Urinary bladder (tissue), 4 donors: ENCODE results near the gene NUMB. TPM values are rescaled to one million over a fixed set of nuclear protein-coding genes. Genes with fewer than 3 reads are reported as not detected.
"Not testable (repeated sequence)": the region's sequence is repeated elsewhere in the genome, so short reads cannot be mapped to it uniquely, and the experiment has no call there.

Experiments used
- DNase-seq: peaks from one replicate; pipeline ENCODE4 v3.0.0-alpha.2; 2015; ENCODE audit errors: extremely low spot score
- H3K27ac ChIP-seq: one replicate; pipeline ENCODE4 v1.5.1; 2013; ENCODE audit warnings: low read depth, mild to moderate bottlenecking, moderate library complexity
- H3K36me3 ChIP-seq: one replicate; pipeline ENCODE4 v1.6.1; 2013; ENCODE audit warnings: mild to moderate bottlenecking, moderate library complexity; ENCODE audit not compliant: insufficient read depth
- H3K4me1 ChIP-seq: one replicate; pipeline ENCODE4 v1.6.1; 2013; ENCODE audit warnings: mild to moderate bottlenecking, moderate library complexity; ENCODE audit not compliant: insufficient read depth
- H3K4me3 ChIP-seq: one replicate; pipeline ENCODE4 v1.5.1; 2013; ENCODE audit warnings: low read depth, low read length
- WGBS: extraction: QIAGEN DNeasy Blood & Tissue Kit; methylation state at CpG from one replicate; pipeline ENCODE4 v1.1.7; 2013; 5-methylcytosine and 5-hydroxymethylcytosine counted together
- polyA plus RNA-seq: library from polyadenylated mRNA; stranded (reverse); fragments of 200-250 nt; gene quantifications from one replicate; pipeline ENCODE4 v1.2.3, GENCODE V29; 2013
- total RNA-seq: library from RNA; depleted of rRNA; stranded (reverse); fragments of >200 nt; gene quantifications from one replicate; pipeline ENCODE4 v1.2.3, GENCODE V29; 2014
- donor health status: healthy with polysubstance abuse.
- donor health status: healthy.

Gene NUMB
- total and polyA plus RNA-seq, 2 donors = 52.3 to 57.9 TPM

- H3K4me1 ChIP-seq, DNase-seq, H3K27ac ChIP-seq, H3K36me3 ChIP-seq, H3K4me3 ChIP-seq: not testable (repeated sequence)
- 95% methylated on average over 6 of the region's 6 CpGs for WGBS
These were observed 35.3 kb downstream of the NUMB start for GRCh38 chr14:73423092-73423491.

- H3K4me1 ChIP-seq = no peaks in the 10 kb centered on the region
- DNase-seq = no peak
- H3K36me3 ChIP-seq = no peaks in the 10 kb centered on the region
- no peak overlapping the region for H3K27ac ChIP-seq
- 63% methylated on average over 4 of the region's 4 CpGs for WGBS
- no peak overlapping the region for H3K4me3 ChIP-seq
These were observed 35.8 kb downstream of the NUMB start for GRCh38 chr14:73422515-73422914.

- H3K4me1 ChIP-seq = no peaks in the 10 kb centered on the region
- DNase-seq = no peak
- no peak overlapping the region for H3K27ac ChIP-seq
- no peak overlapping the region for H3K4me3 ChIP-seq
- 97% methylated on average over 3 of the region's 3 CpGs for WGBS
- no peaks in the 10 kb centered on the region for H3K36me3 ChIP-seq
These were observed 40.1 kb downstream of the NUMB start for GRCh38 chr14:73418227-73418626.

GRCh38 chr14:73406248-73406647 lies 52.1 kb downstream of the NUMB start:
- H3K36me3 ChIP-seq, H3K27ac ChIP-seq, DNase-seq, H3K4me1 ChIP-seq, H3K4me3 ChIP-seq: not testable (repeated sequence)
- 98% methylated on average over 2 of the region's 3 CpGs for whole genome bisulfite sequencing

GRCh38 chr14:73403181-73403752 lies 55.1 kb downstream of the NUMB start:
- no peaks in the 10 kb centered on the region for H3K4me1 ChIP-seq
- WGBS = 93% methylated on average over 4 of the region's 4 CpGs

GRCh38 chr14:73402579-73402978 lies 55.8 kb downstream of the NUMB start:
- no peak overlapping the region for H3K27ac ChIP-seq
- WGBS = 68% methylated on average over 2 of the region's 2 CpGs
- peaks cover 3% of the 10 kb centered on the region for H3K36me3 ChIP-seq
- no peak for DNase-seq
- H3K4me3 ChIP-seq = no peak overlapping the region
- no peaks in the 10 kb centered on the region for H3K4me1 ChIP-seq

More at GRCh38 chr14:73403181-73403752, 55.1 kb downstream of the NUMB start:
- Histone ChIP-seq H3K36me3 (peaks cover 3% of the 10 kb centered on the region), H3K4me3 (no peak overlapping the region), H3K27ac (no peak overlapping the region)
- no peak for DNase-seq

- no peaks in the 10 kb centered on the region for H3K4me1 ChIP-seq
- no peak overlapping the region for H3K27ac ChIP-seq
- DNase-seq = no peak
- H3K4me3 ChIP-seq = no peak overlapping the region
- WGBS = 32% methylated on average over 3 of the region's 3 CpGs
- peaks cover 5% of the 10 kb centered on the region for H3K36me3 ChIP-seq
These were observed 60.5 kb downstream of the NUMB start for GRCh38 chr14:73397810-73398209.

GRCh38 chr14:73394317-73394716 lies 64.0 kb downstream of the NUMB start:
- WGBS = 92% methylated on average over 1 of the region's 1 CpG
- H3K36me3 ChIP-seq = peaks cover 3% of the 10 kb centered on the region
- no peak for DNase-seq

GRCh38 chr14:73393375-73393774 lies 65.0 kb downstream of the NUMB start:
- H3K4me1 ChIP-seq = no peaks in the 10 kb centered on the region
- no peak overlapping the region for H3K4me3 ChIP-seq
- peaks cover 1% of the 10 kb centered on the region for H3K36me3 ChIP-seq
- no peak overlapping the region for H3K27ac ChIP-seq
- DNase-seq = no peak

More at GRCh38 chr14:73394317-73394716, 64.0 kb downstream of the NUMB start:
- H3K4me1 ChIP-seq = no peaks in the 10 kb centered on the region
- no peak overlapping the region for H3K4me3 ChIP-seq
- H3K27ac ChIP-seq = no peak overlapping the region

GRCh38 chr14:73392329-73393257 lies 65.8 kb downstream of the NUMB start:
- Histone ChIP-seq H3K4me1 (no peaks in the 10 kb centered on the region), H3K4me3 (no peak overlapping the region), H3K27ac (no peak overlapping the region), H3K36me3 (peaks cover 1% of the 10 kb centered on the region)
- no peak for DNase-seq
- WGBS = 89% methylated on average over 4 of the region's 4 CpGs

- H3K4me1 ChIP-seq, H3K27ac ChIP-seq, DNase-seq, H3K36me3 ChIP-seq, H3K4me3 ChIP-seq: not testable (repeated sequence)
- 98% methylated on average over 2 of the region's 3 CpGs for WGBS
These were observed 70.5 kb downstream of the NUMB start for GRCh38 chr14:73387860-73388259.

GRCh38 chr14:73386342-73386741 lies 72.0 kb downstream of the NUMB start:
- Histone ChIP-seq H3K27ac (no peak overlapping the region), H3K4me3 (no peak overlapping the region), H3K4me1 (no peaks in the 10 kb centered on the region), H3K36me3 (no peaks in the 10 kb centered on the region)
- 70% methylated on average over 3 of the region's 3 CpGs for WGBS
- no peak for DNase-seq

GRCh38 chr14:73385021-73385420 lies 73.3 kb downstream of the NUMB start:
- H3K27ac ChIP-seq, H3K36me3 ChIP-seq, DNase-seq, H3K4me1 ChIP-seq, H3K4me3 ChIP-seq: not testable (repeated sequence)
- 98% methylated on average over 3 of the region's 4 CpGs for WGBS

- WGBS = 97% methylated on average over 4 of the region's 4 CpGs
- H3K4me1 ChIP-seq = no peaks in the 10 kb centered on the region
- H3K36me3 ChIP-seq = no peaks in the 10 kb centered on the region
- H3K27ac ChIP-seq = no peak overlapping the region
- DNase-seq = no peak
- H3K4me3 ChIP-seq = no peak overlapping the region
These were observed 75.0 kb downstream of the NUMB start for GRCh38 chr14:73383356-73383755.
